ENCODE data around the gene CNPY4.

CNPY4 gene

DNA sequence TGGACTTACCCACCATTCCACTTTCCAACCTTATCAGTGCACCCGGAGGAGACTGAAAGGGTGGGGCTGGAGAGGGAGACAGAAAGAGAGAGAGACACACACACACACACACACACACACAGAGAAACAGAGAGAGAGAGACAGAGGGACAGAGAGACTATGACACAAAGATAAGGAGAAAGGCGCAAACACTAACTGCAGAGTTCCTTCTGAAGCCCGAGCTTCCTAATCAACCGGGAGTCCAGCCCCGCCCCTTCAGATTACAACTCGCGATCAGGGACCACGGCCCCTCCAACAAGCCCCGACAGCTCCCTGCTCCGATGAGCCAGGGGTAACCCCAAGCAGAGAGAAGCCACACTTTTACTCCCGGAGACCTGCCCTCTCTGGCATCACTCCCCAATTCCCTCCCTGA, 48.5 kb downstream of the CNPY4 start:
- DNase-seq (ENCODE audit: low read depth) = no peak

DNA sequence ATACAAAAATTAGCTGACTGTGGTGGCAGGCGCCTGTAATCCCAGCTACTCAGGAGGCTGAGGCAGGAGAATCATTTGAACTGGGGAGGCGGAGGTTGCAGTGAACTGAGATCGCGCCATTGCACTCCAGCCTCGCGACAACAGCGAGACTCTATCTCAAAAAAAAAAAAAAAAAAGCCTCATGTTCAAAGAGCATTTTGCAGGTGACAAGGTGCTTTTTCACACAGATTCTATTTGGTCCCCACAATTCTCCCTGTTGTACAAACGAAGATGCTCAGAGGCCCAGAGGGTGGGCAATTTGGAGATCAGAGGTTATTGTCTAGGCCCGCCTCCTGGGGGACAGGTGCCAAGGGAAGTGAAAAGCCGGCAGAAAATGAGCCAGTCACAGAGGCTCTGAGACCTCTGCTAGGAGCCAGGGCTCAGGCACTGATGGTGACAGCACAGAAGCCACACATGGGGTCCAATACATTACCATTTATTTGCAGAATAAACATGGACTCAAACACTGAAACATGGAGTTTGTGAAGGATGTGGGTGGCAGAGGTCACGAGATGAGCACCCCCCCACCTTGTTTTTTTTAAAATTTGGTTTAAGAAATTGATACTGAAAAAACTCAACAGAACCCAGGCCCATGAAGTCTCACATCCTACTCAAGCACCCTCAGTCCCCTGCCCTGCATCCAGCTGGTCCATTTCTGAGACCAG, 49.9 kb downstream of the CNPY4 start:
- DNase-seq (ENCODE audit: low read depth) = no peak

DNA sequence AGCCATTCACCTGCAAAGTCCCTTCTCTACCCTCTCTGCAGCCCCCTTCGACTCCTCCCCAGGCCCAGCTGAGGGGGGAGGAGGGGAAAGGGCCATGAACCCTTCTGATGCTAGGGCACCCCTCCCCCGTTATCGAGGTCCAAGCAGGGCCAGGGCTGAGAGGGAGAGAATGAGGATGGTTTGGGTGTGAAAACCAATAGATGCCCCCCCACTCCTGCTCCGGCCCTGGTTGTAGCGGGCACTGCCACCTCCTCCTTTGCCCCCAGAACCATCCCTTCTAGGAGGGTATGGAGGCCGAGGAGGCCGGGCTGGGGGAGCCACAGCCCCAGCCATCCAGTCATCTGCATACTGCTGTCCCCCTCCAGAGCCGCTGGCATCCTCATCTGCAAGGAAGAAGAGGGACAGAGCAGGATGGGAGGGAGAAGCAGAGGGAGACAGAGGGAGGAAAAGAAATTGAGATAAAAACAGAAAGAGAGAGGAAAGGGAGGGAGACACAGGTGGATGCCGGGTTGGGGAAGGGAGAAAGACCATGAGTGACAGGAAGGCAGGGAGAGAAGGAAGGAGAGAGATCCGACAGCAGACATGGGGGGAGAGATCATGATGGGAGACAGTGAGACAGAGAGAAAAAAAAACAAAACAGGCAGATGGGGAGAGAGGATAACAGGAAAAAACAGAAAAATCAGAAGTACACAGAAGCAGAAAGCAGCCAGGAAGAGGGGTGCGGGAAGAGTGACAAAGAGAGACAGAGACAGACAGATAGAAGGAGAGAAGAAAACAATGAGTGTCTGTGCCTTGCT, 50.9 kb downstream of the CNPY4 start:
- DNase-seq (ENCODE audit: low read depth) = no peak

DNA sequence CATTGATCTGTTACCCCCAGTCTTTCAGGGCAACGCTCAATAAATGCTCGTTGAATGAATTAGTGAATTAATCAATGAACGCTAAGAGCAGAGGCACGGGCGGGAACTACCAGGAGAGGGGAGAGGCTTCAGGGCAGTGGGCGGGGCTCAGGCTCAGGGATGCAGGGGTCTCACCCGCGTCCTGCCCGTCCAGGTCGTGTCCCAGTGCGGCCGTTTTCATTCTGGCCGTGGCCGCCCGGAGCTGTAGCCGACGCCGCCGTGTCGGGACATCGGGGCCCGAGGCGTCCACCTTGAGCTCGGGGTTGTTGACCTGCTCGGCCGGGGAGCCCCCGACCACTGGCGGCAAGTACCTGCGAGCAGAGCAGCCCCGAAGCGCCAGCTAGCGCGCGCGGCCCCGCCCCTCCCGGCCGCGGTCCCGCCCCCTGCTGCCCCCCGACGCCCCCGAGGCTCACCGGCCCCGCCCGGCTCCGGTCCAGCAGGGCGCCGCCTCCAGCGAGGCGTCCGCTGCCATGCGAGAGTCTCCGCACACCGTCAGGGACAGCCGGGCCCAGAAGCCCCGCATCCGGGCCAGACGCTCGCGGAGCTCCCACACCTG, 51.8 kb downstream of the CNPY4 start:
- DNase-seq (ENCODE audit: low read depth) = no peak

DNA sequence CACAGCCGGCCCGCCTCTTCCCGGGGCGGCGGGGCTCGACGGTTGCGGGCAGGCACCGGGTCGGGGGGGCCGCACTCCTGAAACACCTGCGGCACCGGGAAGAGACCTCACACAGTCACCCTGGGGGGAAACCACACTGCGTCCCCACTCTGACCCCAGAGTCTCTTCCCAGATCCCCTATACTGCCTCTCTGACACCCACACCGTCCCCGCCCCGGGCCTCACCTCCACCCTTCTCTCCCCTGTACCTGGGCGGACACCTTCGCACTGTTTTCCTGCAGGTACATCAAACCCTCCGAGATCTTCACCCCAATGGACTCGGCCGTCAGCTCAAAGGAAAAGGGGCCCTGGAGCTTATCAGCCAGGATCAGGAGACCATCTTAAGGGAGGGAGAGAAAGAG, 52.4 kb downstream of the CNPY4 start:
- no peak for DNase-seq (ENCODE audit: low read depth)

DNA sequence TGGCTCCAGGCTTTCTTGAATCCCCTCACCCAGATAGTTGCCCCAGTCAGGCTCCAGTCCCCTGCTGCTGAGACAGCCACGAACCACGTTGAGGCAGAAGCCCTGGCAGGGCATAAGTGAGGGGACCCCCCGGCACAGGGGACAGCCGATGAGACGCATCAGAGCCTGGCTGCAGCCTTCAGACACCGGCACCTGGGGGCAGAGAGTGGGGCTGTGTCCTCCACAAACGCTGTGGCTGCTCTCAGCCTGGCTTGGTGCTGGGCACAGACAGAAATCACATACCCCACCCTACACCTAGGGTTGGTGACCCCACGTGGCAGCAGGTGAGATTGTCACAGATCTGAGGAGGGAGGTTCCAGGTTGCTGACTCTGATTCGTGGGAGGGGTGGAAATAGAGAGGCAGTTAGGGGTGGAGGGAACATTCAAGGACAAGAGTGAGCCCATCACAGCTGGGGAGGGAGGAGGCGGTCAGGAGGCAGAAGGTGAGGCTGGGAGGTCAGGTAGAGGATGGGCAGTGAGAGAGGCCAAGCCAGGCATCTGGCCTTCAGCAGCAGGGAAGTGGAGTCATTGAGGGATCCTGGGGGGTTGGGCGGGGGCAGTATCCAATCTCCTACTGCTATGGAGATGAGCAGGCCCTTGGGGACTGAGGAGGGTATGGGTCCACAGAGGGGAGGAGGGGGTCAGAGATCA, 54.5 kb downstream of the CNPY4 start:
- DNase-seq (ENCODE audit: low read depth) = no peak

DNA sequence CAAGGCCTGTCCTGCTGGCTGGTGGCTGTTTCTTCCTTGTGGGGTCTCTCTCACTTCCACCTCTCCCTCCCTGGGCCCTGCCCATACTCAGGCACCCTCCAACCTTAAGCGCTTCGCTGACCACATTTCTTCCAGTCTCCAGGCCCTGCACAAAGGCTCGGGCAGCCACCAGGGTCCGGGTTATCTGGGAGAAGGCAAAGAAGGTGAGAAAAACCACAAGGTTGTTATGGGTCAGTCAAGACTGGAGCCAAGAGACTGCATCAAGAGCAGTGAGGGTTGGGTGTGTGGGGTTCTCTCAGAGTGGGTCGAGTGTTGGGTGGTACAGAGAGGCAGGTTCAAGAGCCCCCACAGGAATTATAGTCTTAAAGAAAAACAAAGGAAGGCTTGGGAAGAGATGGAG, 55.1 kb downstream of the CNPY4 start:
- no peak for DNase-seq (ENCODE audit: low read depth)
